Breast epithelium (tissue), 4 donors: ENCODE results near the gene AUH. TPM values are rescaled to one million over a fixed set of nuclear protein-coding genes. Genes with fewer than 3 reads are reported as not detected.

ENCODE experiments used
- DNase-seq, 2 donors: peaks; one replicate each; pipeline ENCODE4 v3.0.0-alpha.2; 2019; ENCODE audit warnings: low spot score in 2 of 2
- H3K27ac ChIP-seq, 2 donors: fragments of 200-600 bp; sonication (generic) in 1 of 2; one replicate each; pipeline ENCODE4 v1.5.1; 2016 to 2019; ENCODE audit warnings: mild to moderate bottlenecking in 1 of 2
- H3K27me3 ChIP-seq, 2 donors: fragments of 200-600 bp; sonication (generic) in 1 of 2; one replicate each; pipeline versions ENCODE4 v1.5.1 to v1.6.0; 2017 to 2019; ENCODE audit warnings: control low read depth in 1 of 2, mild to moderate bottlenecking in 1 of 2
- H3K36me3 ChIP-seq: fragments of 200-600 bp; one replicate; pipeline ENCODE4 v1.5.1; 2019
- H3K4me1 ChIP-seq, 2 donors: fragments of 200-600 bp; sonication (generic); one replicate each; pipeline ENCODE4 v1.5.1; 2016 to 2019; ENCODE audit warnings: control low read depth in 1 of 2
- H3K4me3 ChIP-seq, 3 donors: fragments of 200-600 bp; sonication (generic); 1 replicate in 2 of 3; 2 replicates in 1 of 3; pipeline ENCODE4 v1.5.1; 2016 to 2019; ENCODE audit warnings: mild to moderate bottlenecking in 3 of 3, moderate library complexity in 2 of 3
- H3K9me3 ChIP-seq, 2 donors: fragments of 200-600 bp; sonication (generic) in 1 of 2; one replicate each; pipeline ENCODE4 v1.5.1; 2016 to 2019; ENCODE audit warnings: control low read depth in 1 of 2
- POLR2A ChIP-seq: fragments of 450-650 bp; IDR thresholded peaks from one replicate; pipeline ENCODE4 v1.6.1; 2016; ENCODE audit warnings: antibody characterized with exemption, mild to moderate bottlenecking, moderate library complexity
- POLR2AphosphoS5 ChIP-seq, 3 donors: sonication (generic); formaldehyde crosslinking; IDR thresholded peaks; one replicate each; pipeline ENCODE4 v1.6.1; 2017; ENCODE audit warnings: antibody characterized with exemption in 3 of 3
- intact Hi-C: fragments of 100-400 bp; cut with DNase I; formaldehyde crosslinking; loops from one replicate; pipeline ENCODE4 v1.15.1; 2023; ENCODE audit warnings: low total_unique reads
- total RNA-seq, 3 donors: library from RNA; depleted of rRNA; stranded (reverse); fragments of >200 nt; gene quantifications; one replicate each; pipeline ENCODE4 v1.1.0, GENCODE V29; 2016
- TF ChIP-seq, protein P1 (sequence below), 3 donors: fragments of 450-650 bp; IDR thresholded peaks; one replicate each; pipeline ENCODE4 v1.5.1; 2016 to 2017; ENCODE audit warnings: antibody characterized with exemption in 3 of 3, mild to moderate bottlenecking in 3 of 3, moderate library complexity in 3 of 3

The AUH gene
- total RNA-seq, 3 donors from 2014 or later: 34.2 to 64.4 (median 50.8) TPM

DNA sequence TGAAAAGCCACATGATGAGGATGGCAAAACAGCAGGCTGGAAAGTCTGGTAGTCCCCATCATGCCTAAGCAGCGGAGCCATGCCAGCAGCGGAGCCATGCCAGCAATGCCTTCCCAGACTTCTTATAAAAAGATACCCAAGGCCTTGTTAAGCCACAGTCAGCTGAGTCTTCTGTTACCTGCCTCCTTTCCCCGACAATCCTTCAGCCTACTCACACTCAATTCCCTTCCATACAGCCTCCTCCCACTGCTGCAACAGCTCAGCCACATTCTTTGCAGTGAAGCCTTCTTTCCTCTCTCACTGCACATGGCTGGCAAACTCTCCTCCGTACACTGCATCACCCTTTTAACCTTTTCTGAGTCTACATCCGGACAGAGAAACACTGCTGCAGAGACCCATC lies 114.9 kb downstream of the AUH start:
- intact Hi-C loops: no loop called here
- no peak for TF ChIP-seq POLR2AphosphoS5 (IDR thresholded peaks at IDR 0.05)
- TF ChIP-seq POLR2A: no peak
- TF ChIP-seq, protein P1, sequence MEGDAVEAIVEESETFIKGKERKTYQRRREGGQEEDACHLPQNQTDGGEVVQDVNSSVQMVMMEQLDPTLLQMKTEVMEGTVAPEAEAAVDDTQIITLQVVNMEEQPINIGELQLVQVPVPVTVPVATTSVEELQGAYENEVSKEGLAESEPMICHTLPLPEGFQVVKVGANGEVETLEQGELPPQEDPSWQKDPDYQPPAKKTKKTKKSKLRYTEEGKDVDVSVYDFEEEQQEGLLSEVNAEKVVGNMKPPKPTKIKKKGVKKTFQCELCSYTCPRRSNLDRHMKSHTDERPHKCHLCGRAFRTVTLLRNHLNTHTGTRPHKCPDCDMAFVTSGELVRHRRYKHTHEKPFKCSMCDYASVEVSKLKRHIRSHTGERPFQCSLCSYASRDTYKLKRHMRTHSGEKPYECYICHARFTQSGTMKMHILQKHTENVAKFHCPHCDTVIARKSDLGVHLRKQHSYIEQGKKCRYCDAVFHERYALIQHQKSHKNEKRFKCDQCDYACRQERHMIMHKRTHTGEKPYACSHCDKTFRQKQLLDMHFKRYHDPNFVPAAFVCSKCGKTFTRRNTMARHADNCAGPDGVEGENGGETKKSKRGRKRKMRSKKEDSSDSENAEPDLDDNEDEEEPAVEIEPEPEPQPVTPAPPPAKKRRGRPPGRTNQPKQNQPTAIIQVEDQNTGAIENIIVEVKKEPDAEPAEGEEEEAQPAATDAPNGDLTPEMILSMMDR (IDR thresholded peaks at IDR 0.05): no peak
- no peak overlapping the region for H3K27ac ChIP-seq
- no peak for DNase-seq
- H3K27me3 ChIP-seq: no peaks in the 10 kb centered on the region
- no peaks in the 10 kb centered on the region for H3K36me3 ChIP-seq
- no peaks in the 10 kb centered on the region for H3K4me1 ChIP-seq
- no peaks in the 10 kb centered on the region for H3K9me3 ChIP-seq
- H3K4me3 ChIP-seq: no peak overlapping the region

GRCh38 chr9:91245431-91246313 lies 116.0 kb downstream of the AUH start:
- Histone ChIP-seq H3K36me3 (no peaks in the 10 kb centered on the region), H3K9me3 (no peaks in the 10 kb centered on the region), H3K4me1 (no peaks in the 10 kb centered on the region), H3K4me3 (no peak overlapping the region), H3K27ac (no peak overlapping the region), H3K27me3 (no peaks in the 10 kb centered on the region)
- intact Hi-C loops: no loop called here
- TF ChIP-seq, protein P1 (IDR thresholded peaks at IDR 0.05): no peak
- TF ChIP-seq POLR2A (no peak), POLR2AphosphoS5 (IDR thresholded peaks at IDR 0.05) (no peak)
- DNase-seq: no peak

- intact Hi-C loops: no loop called here
- H3K27ac ChIP-seq: no peak overlapping the region
- TF ChIP-seq, protein P1 (IDR thresholded peaks at IDR 0.05): no peak
- no peak for TF ChIP-seq POLR2A
- TF ChIP-seq POLR2AphosphoS5 (IDR thresholded peaks at IDR 0.05): no peak
- H3K27me3 ChIP-seq: no peaks in the 10 kb centered on the region
- DNase-seq: no peak
- H3K36me3 ChIP-seq: no peaks in the 10 kb centered on the region
- no peak overlapping the region for H3K4me3 ChIP-seq
- no peaks in the 10 kb centered on the region for H3K9me3 ChIP-seq
- no peaks in the 10 kb centered on the region for H3K4me1 ChIP-seq
Observed at GRCh38 chr9:91243029-91243428, 118.7 kb downstream of the AUH start.

DNA sequence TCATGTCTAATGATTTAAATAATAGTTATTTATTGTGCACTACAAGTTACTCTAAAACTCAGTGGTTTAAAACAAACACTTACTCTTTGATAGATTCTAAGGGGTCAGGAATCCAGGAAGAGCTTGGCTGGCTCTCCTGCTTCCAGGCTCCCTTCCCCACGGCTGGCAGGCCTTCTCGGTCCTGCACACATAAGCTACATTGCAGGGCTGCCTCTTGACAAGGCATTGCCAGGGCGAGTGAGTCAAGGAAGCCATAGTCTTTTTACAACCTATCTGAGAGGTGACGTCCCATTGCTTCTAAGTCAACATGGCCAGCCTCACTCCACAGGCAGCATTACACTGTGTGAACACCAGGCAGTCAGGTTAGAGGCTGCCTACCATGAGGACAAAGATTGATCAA lies 119.8 kb downstream of the AUH start:
- Histone ChIP-seq H3K4me1 (no peaks in the 10 kb centered on the region), H3K4me3 (no peak overlapping the region), H3K36me3 (no peaks in the 10 kb centered on the region), H3K27me3 (no peaks in the 10 kb centered on the region), H3K9me3 (no peaks in the 10 kb centered on the region), H3K27ac (no peak overlapping the region)
- DNase-seq: no peak
- no peak for TF ChIP-seq POLR2A
- TF ChIP-seq, protein P1 (IDR thresholded peaks at IDR 0.05): no peak
- no peak for TF ChIP-seq POLR2AphosphoS5 (IDR thresholded peaks at IDR 0.05)
- intact Hi-C loops: no loop called here

DNA sequence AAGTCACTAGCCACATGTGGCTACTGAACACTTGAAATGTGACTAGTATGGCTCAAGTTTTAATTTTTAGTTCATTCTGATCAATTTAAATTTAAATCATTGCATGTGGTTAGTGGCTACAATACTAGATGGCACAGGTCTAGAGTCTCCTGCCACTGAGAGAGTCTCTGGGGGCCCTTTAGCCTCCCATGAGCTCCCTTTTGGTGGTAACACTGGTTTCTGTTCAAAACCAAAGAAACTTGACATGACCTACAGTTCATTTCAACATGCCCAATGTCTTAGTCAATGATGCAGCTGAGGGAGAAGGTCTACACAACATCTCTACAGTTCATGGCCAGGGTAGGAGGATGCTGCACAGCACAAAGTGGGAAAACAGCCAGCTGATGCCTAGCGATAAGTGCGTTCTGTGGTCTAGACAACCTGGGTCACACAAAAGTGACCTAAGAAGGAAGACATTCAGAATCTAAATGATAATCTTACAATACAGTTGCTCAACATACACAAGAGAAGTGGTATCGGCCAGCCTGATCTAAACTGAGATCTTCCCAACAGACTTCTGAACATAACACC lies 121.0 kb downstream of the AUH start:
- no peak overlapping the region for H3K4me3 ChIP-seq
- no peak for DNase-seq
- H3K36me3 ChIP-seq: no peaks in the 10 kb centered on the region
- H3K27ac ChIP-seq: no peak overlapping the region
- H3K4me1 ChIP-seq: no peaks in the 10 kb centered on the region
- no peaks in the 10 kb centered on the region for H3K9me3 ChIP-seq
- intact Hi-C loops: no loop called here
- no peaks in the 10 kb centered on the region for H3K27me3 ChIP-seq
- TF ChIP-seq, protein P1 (IDR thresholded peaks at IDR 0.05): no peak
- no peak for TF ChIP-seq POLR2AphosphoS5 (IDR thresholded peaks at IDR 0.05)
